GM19238 (cell line): ENCODE results near the gene FRMPD3.
"Not testable (repeated sequence)": the region's sequence is repeated elsewhere in the genome, so short reads cannot be mapped to it uniquely, and the experiment has no call there.

Experiments
- DNase-seq: peaks from one replicate; pipeline ENCODE4 v3.0.0; 2011; ENCODE audit warnings: low spot score; ENCODE audit not compliant: insufficient read length

Gene FRMPD3

DNA sequence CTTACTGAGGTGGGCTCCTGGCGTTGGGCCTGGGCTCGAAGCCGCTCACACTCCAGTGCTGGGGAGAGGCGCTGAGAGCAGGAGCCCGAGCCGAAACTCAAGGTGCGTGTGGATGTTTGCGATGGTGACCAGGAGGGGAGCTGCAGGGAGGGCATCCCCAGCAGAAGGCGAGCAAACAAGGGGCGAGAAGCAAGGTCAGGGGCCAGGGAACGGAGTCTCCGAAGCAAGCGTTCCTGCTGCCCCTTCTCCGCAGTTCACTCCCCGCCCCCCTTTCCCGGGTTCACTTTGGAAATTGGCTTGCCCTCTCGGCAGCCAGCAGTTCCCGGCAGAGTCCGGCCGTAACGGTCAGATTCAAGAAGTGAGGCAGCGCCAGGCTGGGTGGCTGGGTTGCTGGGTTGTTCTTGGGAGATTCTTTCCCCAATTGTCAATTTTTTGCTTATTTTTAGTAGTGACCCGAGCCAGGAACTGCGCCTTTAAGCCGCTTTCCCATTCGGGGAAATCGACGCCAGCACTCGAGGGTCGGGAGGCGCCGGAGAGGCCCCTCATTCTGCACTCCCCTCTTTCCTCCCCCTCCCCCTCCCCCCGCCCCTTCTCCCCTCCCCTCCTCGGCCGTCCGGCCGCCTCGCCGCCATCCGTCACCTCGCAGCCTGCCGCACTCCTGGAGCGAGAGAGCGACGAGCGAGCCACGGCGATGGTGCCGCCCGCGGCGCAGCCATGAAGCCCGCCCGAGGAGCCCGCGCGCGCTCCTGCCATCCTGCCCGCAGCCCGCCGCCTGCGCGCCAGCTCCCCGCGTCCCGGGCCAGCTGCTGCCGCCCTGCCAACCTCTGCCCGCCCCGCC is at the start of gene FRMPD3:
Gene FRMPD3, plus strand, starts transcription at position 655 of the 838 bp plus-strand sequence. CDS start 76,937 bp downstream, outside the sequence.
- no peak for DNase-seq

- no peak for DNase-seq
Observed at GRCh38 chrX:107420571-107420970, 28.9 kb upstream of the FRMPD3 start.

GRCh38 chrX:107421337-107421861 is 28.1 kb upstream of the FRMPD3 start:
- no peak for DNase-seq

GRCh38 chrX:107429090-107429489 is 20.4 kb upstream of the FRMPD3 start:
- DNase-seq: no peak

GRCh38 chrX:107440187-107440586 is 9.3 kb upstream of the FRMPD3 start:
- DNase-seq: no peak

- no peak for DNase-seq
Observed at GRCh38 chrX:107440692-107441091, 8.8 kb upstream of the FRMPD3 start.

DNA sequence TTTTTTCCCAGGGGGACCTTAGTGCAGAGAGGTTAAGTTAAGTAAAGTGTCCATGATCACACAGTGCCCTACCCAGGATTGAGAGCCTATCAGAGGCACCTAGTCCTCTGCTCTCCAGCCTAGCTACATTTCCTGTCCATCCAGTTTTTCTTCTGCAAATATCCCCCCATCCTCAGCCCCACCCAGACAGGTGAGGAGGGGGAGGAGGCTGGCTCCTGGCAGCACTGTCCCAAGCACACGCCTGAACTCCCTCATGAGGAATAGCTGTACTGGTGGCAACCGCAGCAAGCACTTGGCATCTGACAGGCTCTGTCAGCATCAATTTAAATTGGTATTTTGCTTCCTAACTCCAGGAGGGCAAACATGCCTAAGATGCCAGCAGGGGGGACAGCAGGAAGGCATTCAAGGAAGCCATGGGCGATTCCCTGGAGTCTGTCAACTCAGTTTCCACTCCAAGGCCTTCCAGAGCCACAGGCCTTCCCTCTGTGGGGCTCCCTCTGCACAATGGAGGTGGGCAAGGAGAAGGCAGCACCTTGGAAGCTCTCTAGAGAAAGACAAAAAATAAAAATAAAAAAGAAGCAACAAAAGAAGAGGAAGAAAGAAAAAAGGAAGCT is 6.4 kb upstream of the FRMPD3 start:
- DNase-seq: no peak

DNA sequence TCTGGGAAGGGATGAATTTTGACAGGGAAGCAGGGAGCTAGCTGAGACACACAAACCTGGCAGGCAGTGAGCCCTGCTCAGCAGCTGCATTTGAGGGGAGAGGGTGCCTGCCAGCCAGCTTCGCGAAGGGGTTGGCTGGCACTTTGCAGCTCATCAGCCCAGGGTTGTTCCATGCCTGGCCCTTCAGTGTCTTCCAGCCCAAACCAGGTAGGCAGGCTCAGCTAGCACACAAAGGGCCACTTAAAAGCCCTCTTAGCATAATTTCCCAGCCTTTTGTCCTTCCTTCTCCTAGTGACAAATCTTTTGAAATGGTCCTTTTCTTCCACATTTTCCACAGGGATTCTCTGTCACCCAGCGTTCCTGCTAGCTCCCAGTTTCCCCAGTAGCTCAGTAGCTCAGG is 4.3 kb upstream of the FRMPD3 start:
- no peak for DNase-seq

- DNase-seq: no peak
Observed at GRCh38 chrX:107445631-107446030, 3.8 kb upstream of the FRMPD3 start.

DNA sequence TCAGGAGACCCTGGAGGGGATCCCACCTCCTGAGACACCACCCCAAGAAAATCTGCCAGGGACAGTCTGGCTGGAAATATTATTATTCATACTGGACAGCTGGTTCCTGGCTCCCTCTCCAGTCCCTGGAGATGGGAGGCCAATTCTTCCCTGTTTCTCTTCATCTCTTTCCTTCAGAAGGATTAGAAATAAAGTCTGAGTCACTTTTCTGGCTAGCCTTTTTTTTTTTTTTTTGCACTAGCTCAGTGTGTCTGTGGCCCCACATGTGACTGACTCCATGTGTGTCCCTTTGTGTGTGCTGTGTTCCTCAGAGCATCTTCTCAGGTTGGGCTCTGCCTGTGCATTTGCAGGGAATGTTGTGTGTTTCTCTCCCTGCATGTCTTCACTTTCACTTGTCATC is 1.8 kb upstream of the FRMPD3 start:
- DNase-seq: no peak

GRCh38 chrX:107448625-107448997 is 841 bp upstream of the FRMPD3 start:
- no peak for DNase-seq

- no peak for DNase-seq
Observed at GRCh38 chrX:107450823-107451509, 1.5 kb downstream of the FRMPD3 start.

DNA sequence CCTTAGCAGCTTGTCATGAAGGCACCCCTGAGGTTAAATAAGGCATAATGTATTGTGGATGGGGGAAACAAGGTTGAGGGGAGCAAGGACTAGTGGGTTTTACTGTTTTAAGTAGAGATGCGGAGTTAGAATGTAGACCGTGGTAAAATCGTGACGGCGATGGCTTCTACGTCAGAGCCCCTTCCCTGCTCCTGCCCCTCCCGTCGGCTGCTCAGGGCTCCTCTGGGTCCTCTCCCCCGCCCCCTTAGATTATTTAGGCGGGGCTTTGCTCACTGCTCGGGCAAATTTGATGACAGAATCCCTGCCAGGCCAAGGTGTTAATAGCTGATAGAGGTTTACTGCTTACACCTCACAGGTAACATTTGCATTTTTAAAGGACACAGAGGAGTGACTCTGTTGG is 2.3 kb downstream of the FRMPD3 start:
- DNase-seq: no peak

DNA sequence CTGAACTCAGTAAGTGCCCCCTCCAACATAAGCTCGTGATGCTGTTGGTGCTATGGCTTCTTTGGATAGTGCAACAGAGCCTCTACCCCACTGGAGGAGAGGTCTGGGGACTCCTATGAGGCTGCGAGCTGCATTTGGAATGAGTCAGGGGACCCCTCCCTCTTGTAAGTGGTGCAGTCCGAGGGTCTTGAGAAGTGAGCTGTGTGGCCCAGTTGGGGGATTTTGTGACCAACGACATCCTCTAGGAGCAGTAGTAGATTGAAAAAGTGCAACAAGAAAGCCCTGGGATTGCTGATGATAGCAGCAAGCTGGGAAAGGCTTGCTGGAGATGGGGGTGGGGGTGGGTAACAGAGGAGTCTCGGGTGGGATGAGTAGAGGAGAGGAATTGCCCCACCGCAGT is 3.1 kb downstream of the FRMPD3 start:
- no peak for DNase-seq

- no peak for DNase-seq
Observed at GRCh38 chrX:107454302-107454701, 4.8 kb downstream of the FRMPD3 start.

DNA sequence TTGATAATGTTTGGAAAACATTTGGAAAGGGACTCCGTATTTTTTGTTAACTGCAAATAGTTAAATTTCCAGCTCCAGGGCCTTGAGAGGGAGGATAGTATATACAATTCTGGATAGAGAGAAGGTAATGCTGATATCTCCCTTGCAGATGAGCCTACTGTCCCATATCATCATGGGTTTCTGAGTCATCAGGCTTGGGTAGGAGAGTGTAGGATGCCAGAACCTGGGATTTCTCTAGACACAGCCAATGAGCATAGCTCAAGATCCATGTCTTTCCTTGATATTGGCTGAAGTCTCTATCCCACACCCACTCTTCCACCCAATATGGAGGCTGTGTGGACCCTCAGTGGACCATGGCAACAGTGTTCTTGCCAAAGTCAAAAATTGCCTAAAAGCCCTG is 7.8 kb downstream of the FRMPD3 start:
- no peak for DNase-seq

DNA sequence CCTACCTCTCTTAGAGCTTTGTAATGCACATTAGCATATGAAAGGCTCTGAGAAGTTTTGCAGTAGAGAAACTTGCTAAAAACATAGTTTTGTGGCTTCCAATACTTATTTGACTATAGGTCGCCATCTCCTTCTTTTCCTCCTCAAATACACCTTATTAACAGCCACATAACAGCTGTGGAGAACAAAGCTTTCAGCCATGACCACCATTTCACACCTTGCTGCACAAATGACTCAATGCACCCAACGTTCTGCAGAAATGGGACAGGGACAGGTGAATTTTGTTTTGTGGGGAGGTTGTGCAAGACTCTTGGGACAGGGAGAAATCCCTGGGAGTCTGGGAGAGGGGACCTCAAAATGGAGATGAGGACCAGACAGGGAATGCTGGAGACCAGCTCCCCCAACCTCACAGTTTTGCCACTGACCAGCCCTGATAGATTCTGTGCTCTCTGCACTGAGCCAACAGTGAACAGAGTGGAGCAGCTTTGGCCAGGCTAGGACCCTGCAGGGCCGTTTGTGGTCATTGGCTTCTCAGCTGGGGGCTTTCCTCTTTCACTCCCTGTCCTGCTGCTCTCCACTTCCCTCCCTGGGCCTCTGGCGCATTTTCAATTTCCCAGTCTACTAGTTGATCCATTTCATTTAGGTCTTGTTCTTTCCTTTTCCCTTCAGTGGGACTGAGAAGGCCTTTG is 16.6 kb downstream of the FRMPD3 start:
- DNase-seq: no peak

DNA sequence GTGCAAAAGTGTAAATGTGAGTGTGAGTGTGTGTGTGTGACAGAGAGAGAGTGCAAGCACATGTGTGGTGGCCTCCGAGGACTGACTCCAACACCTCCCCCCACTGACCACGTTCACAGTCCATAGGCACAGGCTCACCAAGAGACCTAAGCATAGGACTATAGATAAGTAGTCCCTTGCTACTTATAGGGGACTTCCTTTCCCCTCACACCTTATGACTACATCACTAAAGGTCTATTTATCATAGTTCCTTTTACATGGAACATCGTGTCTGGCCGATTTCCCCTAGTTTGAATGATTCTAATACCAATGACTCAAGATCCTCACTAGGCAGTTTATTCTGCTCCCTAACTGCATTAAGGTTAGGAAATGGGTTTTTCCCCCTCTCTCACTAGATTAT is 17.8 kb downstream of the FRMPD3 start:
- no peak for DNase-seq

GRCh38 chrX:107470198-107470597 is 20.7 kb downstream of the FRMPD3 start:
- no peak for DNase-seq

GRCh38 chrX:107470971-107471370 is 21.5 kb downstream of the FRMPD3 start:
- DNase-seq: no peak

GRCh38 chrX:107471420-107471819 is 22.0 kb downstream of the FRMPD3 start:
- DNase-seq: not testable (repeated sequence)

- no peak for DNase-seq
Observed at GRCh38 chrX:107477406-107477805, 28.0 kb downstream of the FRMPD3 start.
